GM18870 (cell line): Measurements from ENCODE around the gene TTLL8.

Experiments
- ATAC-seq: cut with Tn5 transposase; IDR thresholded peaks from one replicate; pipeline ENCODE4 v1.9.1; 2021; ENCODE audit warnings: moderate library complexity; ENCODE audit not compliant: unreplicated experiment

Gene TTLL8

GRCh38 chr22:50022171-50022819 is 35.8 kb downstream of the TTLL8 start:
- no peak for ATAC-seq

- ATAC-seq: no peak
These were observed 37.5 kb downstream of the TTLL8 start for GRCh38 chr22:50020606-50021005.

- no peak for ATAC-seq
These were observed 38.8 kb downstream of the TTLL8 start for GRCh38 chr22:50019316-50019715.

- no peak for ATAC-seq
These were observed 39.4 kb downstream of the TTLL8 start for GRCh38 chr22:50018608-50019285.

GRCh38 chr22:50017701-50018224 is 40.3 kb downstream of the TTLL8 start:
- no peak for ATAC-seq

- ATAC-seq: no peak
These were observed 41.0 kb downstream of the TTLL8 start for GRCh38 chr22:50016988-50017700.

DNA sequence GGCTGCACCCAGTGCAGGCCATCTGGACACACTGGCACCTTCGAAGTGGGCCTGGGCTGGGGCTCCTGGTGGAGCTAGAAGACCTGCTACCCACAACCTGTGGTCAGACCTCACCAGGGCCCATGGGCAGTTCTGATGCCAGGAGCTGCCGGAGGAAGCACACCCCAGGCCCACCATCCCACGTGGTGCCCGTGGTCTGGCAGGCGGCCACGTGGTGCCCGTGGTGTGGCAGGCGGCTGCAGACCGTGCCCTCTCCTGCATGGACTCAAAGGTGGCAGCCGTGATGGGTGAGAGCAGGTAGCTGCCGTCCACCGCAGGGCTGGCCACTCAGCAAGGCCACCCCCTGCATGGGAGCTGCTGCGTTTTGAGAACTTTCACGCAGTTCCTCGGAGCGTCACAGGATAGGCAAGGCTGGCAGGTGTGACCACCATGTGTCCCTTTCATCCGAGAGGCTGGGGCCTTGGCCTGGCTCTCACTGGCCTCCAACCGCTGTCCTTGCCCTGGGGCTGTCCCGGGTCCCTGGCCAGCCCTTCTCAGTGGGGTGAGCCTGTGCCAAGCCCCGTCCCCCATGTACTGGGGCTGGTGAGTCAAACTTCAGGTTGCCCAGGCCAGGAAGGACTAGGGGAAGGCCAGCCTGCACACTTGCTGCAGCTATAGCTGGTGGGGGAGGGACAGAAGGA is 41.6 kb downstream of the TTLL8 start:
- ATAC-seq: no peak

DNA sequence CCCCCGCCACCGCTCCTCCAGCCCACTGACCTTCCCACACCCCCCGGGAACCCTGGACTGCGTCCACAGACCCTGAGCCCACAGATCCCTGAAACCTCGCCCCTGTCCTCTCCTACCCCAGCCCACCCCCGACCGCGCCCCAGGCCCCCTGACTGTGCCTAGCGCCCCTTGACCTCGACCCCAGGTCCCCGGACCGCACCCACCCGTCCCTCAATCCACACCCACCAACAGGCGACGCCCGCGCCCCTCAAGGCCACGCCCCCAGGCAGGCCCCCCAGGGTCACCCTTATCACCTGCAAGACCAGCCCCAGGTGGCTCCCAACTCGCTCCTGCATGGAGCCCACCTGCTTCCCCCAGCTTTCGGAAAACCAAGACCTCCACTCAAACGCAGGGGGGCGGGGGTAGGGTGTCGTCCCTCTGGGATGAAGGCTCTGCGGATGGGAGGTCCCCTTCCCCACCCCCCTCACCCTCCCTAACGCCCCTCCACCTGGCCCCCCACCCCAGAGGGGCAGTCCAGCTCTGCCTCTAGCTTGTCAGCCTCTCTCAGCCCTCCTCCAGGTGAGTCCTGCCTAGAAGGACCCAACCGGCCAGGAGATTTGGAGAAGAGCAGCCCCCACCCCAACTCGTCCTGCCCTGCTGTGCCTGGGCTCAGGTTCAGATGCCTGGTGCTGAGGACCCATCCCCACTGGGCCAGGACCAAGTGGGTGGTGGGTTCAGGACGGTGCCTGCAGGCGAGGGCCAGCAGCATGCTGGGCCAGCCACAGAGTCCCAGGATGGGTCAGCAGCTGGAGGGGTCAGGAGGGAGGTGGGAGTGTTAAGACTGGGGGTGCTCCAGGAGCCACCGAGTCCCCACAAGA is 42.4 kb downstream of the TTLL8 start:
- ATAC-seq: no peak

DNA sequence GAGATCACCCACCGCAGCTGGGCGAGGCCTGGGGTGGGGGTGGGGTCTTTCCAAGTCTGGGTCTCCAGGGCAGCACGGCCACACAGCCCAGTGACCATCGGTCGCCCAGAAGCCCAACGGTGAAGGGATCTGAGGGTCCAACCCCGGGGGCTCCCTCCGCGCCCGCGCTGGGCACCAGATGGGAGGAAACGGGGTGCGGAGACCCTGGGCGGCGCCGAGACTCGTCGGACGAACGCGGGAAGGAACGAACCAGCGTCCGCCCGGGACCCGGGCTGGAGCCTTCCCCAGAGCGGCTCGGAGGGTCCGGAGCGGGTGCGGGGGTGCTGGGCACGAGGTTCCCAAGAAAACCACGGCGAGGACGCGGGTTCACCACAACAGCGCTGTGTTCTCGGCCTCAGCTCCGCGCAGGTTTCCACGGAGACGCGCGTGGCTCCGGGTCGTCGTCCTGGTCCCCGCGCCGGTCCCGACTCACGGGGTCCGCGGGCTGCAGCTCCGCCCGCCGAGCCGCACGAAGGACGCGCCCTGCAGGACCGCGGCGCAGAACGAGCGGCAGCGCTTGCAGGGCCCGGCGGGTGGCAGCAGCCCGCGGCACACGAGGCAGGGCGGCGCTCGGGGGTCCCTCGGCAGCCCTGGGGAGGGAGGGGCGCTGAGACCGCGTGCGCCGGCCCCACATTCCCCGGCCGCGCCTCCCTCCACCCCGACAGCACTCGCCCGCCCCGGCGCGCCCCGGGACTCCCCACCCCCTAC is 43.3 kb downstream of the TTLL8 start:
- no peak for ATAC-seq

DNA sequence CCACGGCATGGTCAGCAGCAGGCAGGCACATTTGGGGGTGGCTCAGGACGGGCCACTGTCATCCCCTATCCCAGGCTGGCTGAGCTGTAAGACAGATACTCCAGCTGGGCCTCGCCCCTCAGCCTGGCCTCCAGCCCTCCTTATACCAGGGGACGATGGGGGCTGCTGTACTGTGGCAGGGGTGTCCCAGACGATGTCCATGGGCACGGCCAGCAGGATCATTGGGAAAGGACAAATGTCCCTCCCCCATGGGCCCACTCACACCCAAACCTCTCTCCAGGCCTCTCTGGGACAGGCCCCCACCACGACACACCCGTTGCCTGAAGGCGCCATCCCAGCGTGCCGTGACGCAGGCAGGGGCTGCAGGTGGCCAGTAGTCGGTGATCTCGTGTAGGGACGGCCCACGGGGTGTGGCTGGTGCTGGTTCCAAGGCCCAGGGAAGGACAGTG is 44.0 kb downstream of the TTLL8 start:
- no peak for ATAC-seq

GRCh38 chr22:50012211-50013181 is 45.6 kb downstream of the TTLL8 start, which contains the start of gene IL17REL:
TSS of gene IL17REL (minus strand) at chr22:50012765. CDS start at chr22:50012646, 119 bp downstream.
- ATAC-seq: no peak

DNA sequence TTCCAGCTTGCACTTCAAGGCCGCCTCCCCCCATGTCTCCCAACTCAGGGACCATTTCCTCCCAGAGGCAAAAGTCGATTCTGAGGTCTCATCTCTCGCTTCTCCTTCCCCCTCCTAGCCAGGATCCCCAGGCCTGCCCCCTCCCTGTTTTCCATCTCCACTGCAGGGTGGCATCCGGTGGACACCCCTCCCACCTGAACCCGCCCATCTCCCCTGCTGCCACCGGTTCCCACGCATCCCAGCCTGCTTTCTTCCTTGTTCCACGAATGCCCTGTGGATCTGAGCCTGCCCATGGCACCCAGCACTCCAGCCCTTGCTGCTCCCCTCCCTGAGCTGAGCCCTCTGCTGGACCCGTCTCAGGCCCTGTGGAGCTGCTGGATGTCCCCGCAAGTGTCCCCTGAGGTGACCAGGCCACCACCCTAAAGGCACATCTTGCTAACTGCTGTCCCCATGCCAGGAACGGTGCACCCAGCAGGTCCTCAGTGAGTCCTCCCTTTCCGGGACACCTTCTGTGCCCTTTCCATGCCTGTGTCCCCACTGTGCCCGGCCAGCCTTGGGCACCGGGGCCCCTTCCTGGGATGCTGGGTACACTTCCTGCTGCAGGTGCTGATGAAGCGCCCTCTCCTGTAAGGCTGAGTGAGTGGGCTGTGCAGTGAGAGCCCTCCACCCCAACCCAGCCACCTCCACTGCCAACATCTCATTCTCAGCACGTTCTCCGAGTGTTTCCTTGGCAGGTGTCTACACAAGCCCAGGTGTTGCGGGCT is 46.5 kb downstream of the TTLL8 start:
- ATAC-seq: no peak

DNA sequence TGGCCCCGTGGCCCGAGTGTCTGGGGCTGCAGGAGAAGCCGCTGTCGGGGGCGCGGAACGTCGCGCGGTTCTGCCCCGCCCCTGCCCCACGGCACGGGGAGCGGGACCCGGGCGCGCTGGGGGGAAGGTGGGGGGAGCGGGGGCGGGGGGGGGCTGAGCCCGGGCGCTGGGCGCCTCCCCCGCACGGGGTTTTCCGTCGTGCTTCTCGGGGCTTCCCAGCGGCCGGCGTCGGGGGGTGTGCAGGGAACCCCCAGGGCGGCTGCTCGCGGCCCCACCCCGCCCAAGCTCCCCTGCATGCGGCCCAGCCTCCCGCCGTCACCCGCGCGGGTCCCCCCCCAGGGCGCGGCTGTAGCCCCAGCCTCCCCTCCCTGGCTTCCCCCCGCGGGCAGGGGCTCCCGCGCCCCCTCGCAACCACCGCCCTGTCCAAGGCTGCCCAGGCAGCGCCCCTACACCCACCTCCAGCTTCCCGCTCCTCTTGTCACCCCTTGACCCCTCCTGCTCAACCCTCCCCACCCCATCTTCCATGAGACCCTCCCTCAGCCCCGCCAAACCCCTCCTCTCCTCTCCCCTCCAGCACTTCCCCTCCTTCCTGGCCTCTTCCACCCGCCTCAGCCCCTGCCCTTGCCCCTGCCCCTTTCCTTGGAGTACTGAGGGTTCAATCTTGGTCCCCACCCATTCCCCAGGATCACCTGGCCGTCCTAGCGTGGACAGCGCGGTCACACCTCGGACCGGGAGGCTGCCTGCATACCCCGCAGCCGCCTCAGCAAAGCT is 47.2 kb downstream of the TTLL8 start:
- ATAC-seq: no peak

- ATAC-seq: no peak
These were observed 48.1 kb downstream of the TTLL8 start for GRCh38 chr22:50009765-50010675.

- no peak for ATAC-seq
These were observed 48.8 kb downstream of the TTLL8 start for GRCh38 chr22:50009251-50009650.
